ENCODE measurements around the gene LEAP2.
"Not testable (repeated sequence)": the region's sequence is repeated elsewhere in the genome, so short reads cannot be mapped to it uniquely, and the experiment has no call there.

LEAP2 gene

GRCh38 chr5:132841305-132841704 lies 32.2 kb upstream of the LEAP2 start:
- peak; percentile 47 to 58 for DNase-seq (ENCODE audit: low read depth in 2 of 2)
- no peak for TF ChIP-seq CTCF (IDR thresholded peaks at IDR 0.05; ENCODE audit: low read depth, low read length)
- H3K4me3 ChIP-seq (replicated peaks in 1 of 2; ENCODE audit: low read depth in 2 of 2, low read length in 2 of 2): no peak overlapping the region

GRCh38 chr5:132848270-132848669 lies 25.2 kb upstream of the LEAP2 start:
- H3K4me3 ChIP-seq (replicated peaks in 1 of 2; ENCODE audit: low read depth in 2 of 2, low read length in 2 of 2): no peak overlapping the region
- no peak for TF ChIP-seq CTCF (IDR thresholded peaks at IDR 0.05; ENCODE audit: low read depth, low read length)
- no peak for DNase-seq (ENCODE audit: low read depth in 2 of 2)

DNA sequence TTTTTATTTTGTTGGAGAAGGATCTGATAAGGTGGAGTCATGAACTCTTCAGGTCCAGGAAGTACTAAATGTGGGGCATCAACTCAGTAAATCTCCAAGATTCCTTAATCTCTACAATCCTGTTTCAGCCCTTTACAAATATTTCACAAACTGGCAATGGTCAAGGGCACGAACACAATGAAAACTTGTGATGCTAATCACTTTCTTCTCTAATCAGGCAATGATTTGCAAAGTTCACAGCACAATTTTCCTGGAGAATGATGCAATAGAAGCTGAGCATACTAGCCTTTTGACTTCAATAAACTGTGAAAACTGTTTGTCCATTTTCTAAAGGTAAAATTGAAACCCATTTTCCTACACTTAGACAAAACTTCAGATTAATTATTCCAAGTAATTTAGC lies 24.1 kb upstream of the LEAP2 start:
- DNase-seq (ENCODE audit: low read depth in 2 of 2): no peak
- no peak for TF ChIP-seq CTCF (IDR thresholded peaks at IDR 0.05; ENCODE audit: low read depth, low read length)
- no peak overlapping the region for H3K4me3 ChIP-seq (replicated peaks in 1 of 2; ENCODE audit: low read depth in 2 of 2, low read length in 2 of 2)

- H3K4me3 ChIP-seq (replicated peaks in 1 of 2; ENCODE audit: low read depth in 2 of 2, low read length in 2 of 2): no peak overlapping the region
- DNase-seq (ENCODE audit: low read depth in 2 of 2): peak in 1 of 2 donors; percentile 31
- no peak for TF ChIP-seq CTCF (IDR thresholded peaks at IDR 0.05; ENCODE audit: low read depth, low read length)
Observed at GRCh38 chr5:132850066-132850465, 23.4 kb upstream of the LEAP2 start.

GRCh38 chr5:132853323-132853722 lies 20.1 kb upstream of the LEAP2 start:
- DNase-seq (ENCODE audit: low read depth in 2 of 2): no peak
- H3K4me3 ChIP-seq (replicated peaks in 1 of 2; ENCODE audit: low read depth in 2 of 2, low read length in 2 of 2): no peak overlapping the region
- no peak for TF ChIP-seq CTCF (IDR thresholded peaks at IDR 0.05; ENCODE audit: low read depth, low read length)

- no peak for TF ChIP-seq CTCF (IDR thresholded peaks at IDR 0.05; ENCODE audit: low read depth, low read length)
- no peak for DNase-seq (ENCODE audit: low read depth in 2 of 2)
- no peak overlapping the region for H3K4me3 ChIP-seq (replicated peaks in 1 of 2; ENCODE audit: low read depth in 2 of 2, low read length in 2 of 2)
Observed at GRCh38 chr5:132853790-132854189, 19.7 kb upstream of the LEAP2 start.

DNA sequence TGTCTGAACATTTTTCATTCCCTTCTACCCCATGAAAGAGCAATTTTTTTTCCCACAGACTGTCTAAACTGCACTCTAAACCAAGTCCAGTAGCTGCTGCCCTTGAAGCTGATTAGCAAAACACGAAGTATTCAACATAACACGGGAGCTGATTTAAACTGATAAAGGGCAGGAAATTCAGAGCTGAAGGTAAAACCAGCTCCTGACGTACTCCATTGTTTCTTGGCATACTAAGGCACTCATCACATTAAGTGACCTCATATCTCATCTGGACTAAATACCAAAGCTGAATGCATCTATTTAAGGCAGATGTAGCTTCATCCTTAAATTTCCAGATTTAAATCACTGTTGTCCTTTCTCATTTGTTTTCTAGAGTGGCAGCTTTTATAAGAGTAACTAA lies 19.2 kb upstream of the LEAP2 start:
- no peak for TF ChIP-seq CTCF (IDR thresholded peaks at IDR 0.05; ENCODE audit: low read depth, low read length)
- no peak overlapping the region for H3K4me3 ChIP-seq (replicated peaks in 1 of 2; ENCODE audit: low read depth in 2 of 2, low read length in 2 of 2)
- peak in 1 of 2 donors; percentile 50 for DNase-seq (ENCODE audit: low read depth in 2 of 2)

GRCh38 chr5:132854992-132855391 lies 18.5 kb upstream of the LEAP2 start:
- not testable (repeated sequence) for H3K4me3 ChIP-seq (replicated peaks in 1 of 2; ENCODE audit: low read depth in 2 of 2, low read length in 2 of 2); DNase-seq (ENCODE audit: low read depth in 2 of 2)
